Measurements from ENCODE around the gene ZNF205. TPM values are rescaled to one million over a fixed set of nuclear protein-coding genes. Genes with fewer than 3 reads are reported as not detected.
A peak's percentile ranks its signal among the peaks of the same experiment; 100 is the strongest.

Gene ZNF205
- total RNA-seq, 1 experiment from 2014 or later, result 12.1 TPM

DNA sequence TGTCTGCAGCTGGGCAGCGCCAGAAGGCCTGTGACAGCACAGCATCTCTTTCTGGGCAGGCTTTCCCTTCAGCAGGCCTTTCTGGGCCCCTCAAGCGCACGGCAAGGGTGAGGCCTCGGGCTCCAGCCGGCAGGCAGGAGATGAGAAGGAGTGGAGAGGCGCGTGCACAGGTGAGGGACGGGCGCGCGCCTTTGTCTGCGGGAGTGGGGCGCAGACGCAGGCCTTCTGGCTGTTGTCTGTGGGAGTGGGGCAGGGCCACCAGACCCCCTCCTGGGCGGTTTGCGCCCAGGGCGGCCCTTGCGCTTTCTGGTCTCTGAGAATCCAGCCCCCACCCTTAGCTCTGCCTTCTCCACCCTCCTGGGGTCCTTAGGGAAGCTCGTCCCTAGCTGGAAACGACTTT, 6.5 kb downstream of the ZNF205 start:
- CTCF ChIA-PET, result no interaction called here
- no peaks in the 10 kb centered on the region for H3K27me3 Mint-ChIP-seq (ENCODE audit: insufficient read depth, unreplicated experiment)
- BruUV-seq (replicated peaks), result no TSS peak

DNA sequence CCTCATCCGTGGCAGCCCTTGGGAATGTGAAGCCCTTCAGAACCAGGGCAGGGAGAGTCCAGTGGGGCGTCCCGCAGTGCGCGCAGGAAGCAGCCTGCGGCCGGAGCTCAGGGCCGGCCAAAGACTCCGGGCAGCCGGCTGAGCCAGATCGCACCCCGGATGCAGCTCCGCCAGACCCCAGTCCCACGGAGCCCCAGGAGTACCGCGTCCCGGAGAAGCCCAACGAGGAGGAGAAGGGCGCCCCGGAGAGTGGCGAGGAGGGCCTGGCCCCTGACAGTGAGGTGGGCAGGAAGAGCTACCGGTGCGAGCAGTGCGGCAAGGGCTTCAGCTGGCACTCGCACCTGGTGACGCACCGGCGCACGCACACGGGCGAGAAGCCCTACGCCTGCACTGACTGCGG, 6.9 kb downstream of the ZNF205 start:
- H3K4me3 Mint-ChIP-seq (ENCODE audit: unreplicated experiment), result no peak overlapping the region
- H3K36me3 Mint-ChIP-seq (ENCODE audit: insufficient read depth, unreplicated experiment), result peaks cover 42% of the 10 kb centered on the region
- CTCF ChIA-PET, result interaction anchor here (0.7 to 1.0 kb wide), 2 partner anchors 61 to 87 kb away, joined by 3 to 4 read pairs; no protein-coding TSS in a partner anchor
- intact Hi-C loops (cut with micrococcal nuclease), result no loop called here
- no TSS peak for BruUV-seq (replicated peaks)
- DNase-seq (ENCODE audit: unreplicated experiment), result no peak
- H3K4me1 Mint-ChIP-seq (ENCODE audit: insufficient read depth, unreplicated experiment), result peaks cover 11% of the 10 kb centered on the region
- no peaks in the 10 kb centered on the region for H3K9me3 Mint-ChIP-seq (ENCODE audit: unreplicated experiment)
- no peaks in the 10 kb centered on the region for H3K27me3 Mint-ChIP-seq (ENCODE audit: insufficient read depth, unreplicated experiment)
- POLR2A ChIA-PET, result interaction anchor here (0.6 kb wide), 1 partner anchor 542 kb away, joined by 3 read pairs; no protein-coding TSS in a partner anchor
- no peak overlapping the region for H3K27ac Mint-ChIP-seq (ENCODE audit: low read depth, unreplicated experiment)
- TF ChIP-seq CTCF (IDR thresholded peaks at IDR 0.05; ENCODE audit: unreplicated experiment), result no peak

More for the DNA sequence above, 6.5 kb downstream of the ZNF205 start:
- no peak for TF ChIP-seq CTCF (IDR thresholded peaks at IDR 0.05; ENCODE audit: unreplicated experiment)
- intact Hi-C loops (cut with micrococcal nuclease), result no loop called here
- Mint-ChIP-seq H3K36me3 (ENCODE audit: insufficient read depth, unreplicated experiment) (peaks cover 38% of the 10 kb centered on the region), H3K27ac (ENCODE audit: low read depth, unreplicated experiment) (peak overlapping the region; percentile 39), H3K4me3 (ENCODE audit: unreplicated experiment) (no peak overlapping the region), H3K9me3 (ENCODE audit: unreplicated experiment) (no peaks in the 10 kb centered on the region), H3K4me1 (ENCODE audit: insufficient read depth, unreplicated experiment) (peaks cover 11% of the 10 kb centered on the region)
- POLR2A ChIA-PET, result interaction anchor here (1.2 kb wide), 1 partner anchor 12 kb away, joined by 3 read pairs; no protein-coding TSS in a partner anchor
- no peak for DNase-seq (ENCODE audit: unreplicated experiment)

GRCh38 chr16:3119701-3120408, 7.5 kb downstream of the ZNF205 start:
- intact Hi-C loops (cut with micrococcal nuclease), result no loop called here
- DNase-seq (ENCODE audit: unreplicated experiment), result no peak
- peaks cover 41% of the 10 kb centered on the region for H3K36me3 Mint-ChIP-seq (ENCODE audit: insufficient read depth, unreplicated experiment)
- H3K27ac Mint-ChIP-seq (ENCODE audit: low read depth, unreplicated experiment), result no peak overlapping the region
- CTCF ChIA-PET, result interaction anchor here (0.7 to 1.0 kb wide), 2 partner anchors 62 to 88 kb away, joined by 3 to 4 read pairs; no protein-coding TSS in a partner anchor
- H3K27me3 Mint-ChIP-seq (ENCODE audit: insufficient read depth, unreplicated experiment), result no peaks in the 10 kb centered on the region
- POLR2A ChIA-PET, result interaction anchor here (0.6 to 1.0 kb wide), 2 partner anchors 15 to 542 kb away, joined by 3 read pairs; partner anchors contain the start of gene ZNF213
- no TSS peak for BruUV-seq (replicated peaks)
- no peaks in the 10 kb centered on the region for H3K9me3 Mint-ChIP-seq (ENCODE audit: unreplicated experiment)
- no peak overlapping the region for H3K4me3 Mint-ChIP-seq (ENCODE audit: unreplicated experiment)
- peaks cover 7% of the 10 kb centered on the region for H3K4me1 Mint-ChIP-seq (ENCODE audit: insufficient read depth, unreplicated experiment)
- no peak for TF ChIP-seq CTCF (IDR thresholded peaks at IDR 0.05; ENCODE audit: unreplicated experiment)

DNA sequence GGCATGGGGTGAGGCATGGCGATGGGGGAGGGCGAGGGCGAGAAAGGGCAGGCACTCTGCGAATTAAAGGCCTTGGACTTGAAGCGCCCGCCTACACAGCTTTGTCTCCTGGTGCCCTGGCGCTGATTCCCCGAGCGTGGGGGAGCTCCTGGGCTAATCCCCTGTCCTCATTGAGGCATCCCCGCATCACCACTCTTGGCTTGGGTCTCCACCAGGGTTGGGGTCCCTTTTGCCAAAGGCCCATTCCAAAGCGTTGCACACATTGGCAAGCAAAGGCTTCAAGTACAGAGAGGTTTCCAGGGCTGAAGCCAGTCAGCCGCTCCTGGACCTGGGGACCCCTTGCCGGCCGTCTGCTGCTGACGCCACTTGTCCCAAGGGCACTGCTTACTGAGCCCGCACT, 8.0 kb downstream of the ZNF205 start:
- no TSS peak for BruUV-seq (replicated peaks)
- Mint-ChIP-seq H3K27ac (ENCODE audit: low read depth, unreplicated experiment) (no peak overlapping the region), H3K27me3 (ENCODE audit: insufficient read depth, unreplicated experiment) (no peaks in the 10 kb centered on the region), H3K9me3 (ENCODE audit: unreplicated experiment) (no peaks in the 10 kb centered on the region), H3K4me1 (ENCODE audit: insufficient read depth, unreplicated experiment) (peaks cover 9% of the 10 kb centered on the region), H3K4me3 (ENCODE audit: unreplicated experiment) (no peak overlapping the region), H3K36me3 (ENCODE audit: insufficient read depth, unreplicated experiment) (peaks cover 40% of the 10 kb centered on the region)
- CTCF ChIA-PET, result interaction anchor here (1.2 kb wide), 1 partner anchor 11 kb away, joined by 3 read pairs; no protein-coding TSS in a partner anchor
- intact Hi-C loops (cut with micrococcal nuclease), result no loop called here
- DNase-seq (ENCODE audit: unreplicated experiment), result no peak
- POLR2A ChIA-PET, result interaction anchor here (1.0 to 3.0 kb wide), 2 partner anchors 8 to 14 kb away, joined by 3 to 15 read pairs; partner anchors contain the start of genes ZNF205 and ZNF213
- no peak for TF ChIP-seq CTCF (IDR thresholded peaks at IDR 0.05; ENCODE audit: unreplicated experiment)

Data from MCF 10A (cell line).